ENCODE data around the gene CADM4.

DNA sequence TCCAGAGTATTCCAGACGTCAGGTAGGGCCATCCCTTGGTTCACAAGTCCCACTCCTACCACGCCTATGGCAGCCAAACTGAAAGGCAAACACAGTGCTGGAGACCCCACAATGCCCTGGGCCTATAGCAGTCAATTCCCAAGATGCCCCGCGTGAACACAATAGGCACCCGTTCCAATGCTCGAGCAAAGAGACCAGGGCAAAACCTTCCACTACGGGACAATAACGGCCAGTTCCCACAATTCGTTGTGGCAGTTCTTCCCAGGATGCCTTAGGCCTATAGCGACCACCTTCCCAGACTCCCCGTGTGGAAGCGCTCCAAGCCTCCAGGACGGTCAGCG lies 20.8 kb downstream of the CADM4 start:
- no peak for TF ChIP-seq CREB1 (IDR thresholded peaks at IDR 0.05; ENCODE audit: low read depth)
- no peak for TF ChIP-seq RAD21 (IDR thresholded peaks at IDR 0.05; ENCODE audit: low read depth)
- TF ChIP-seq EP300 (IDR thresholded peaks at IDR 0.05; ENCODE audit: borderline replicate concordance) = no peak
- TF ChIP-seq, protein P1, sequence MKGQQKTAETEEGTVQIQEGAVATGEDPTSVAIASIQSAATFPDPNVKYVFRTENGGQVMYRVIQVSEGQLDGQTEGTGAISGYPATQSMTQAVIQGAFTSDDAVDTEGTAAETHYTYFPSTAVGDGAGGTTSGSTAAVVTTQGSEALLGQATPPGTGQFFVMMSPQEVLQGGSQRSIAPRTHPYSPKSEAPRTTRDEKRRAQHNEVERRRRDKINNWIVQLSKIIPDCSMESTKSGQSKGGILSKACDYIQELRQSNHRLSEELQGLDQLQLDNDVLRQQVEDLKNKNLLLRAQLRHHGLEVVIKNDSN (IDR thresholded peaks at IDR 0.05) = no peak
- TF ChIP-seq, protein P2, sequence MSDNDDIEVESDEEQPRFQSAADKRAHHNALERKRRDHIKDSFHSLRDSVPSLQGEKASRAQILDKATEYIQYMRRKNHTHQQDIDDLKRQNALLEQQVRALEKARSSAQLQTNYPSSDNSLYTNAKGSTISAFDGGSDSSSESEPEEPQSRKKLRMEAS (IDR thresholded peaks at IDR 0.05) = no peak
- TF ChIP-seq FOXM1 (IDR thresholded peaks at IDR 0.05; ENCODE audit: borderline replicate concordance, low read depth) = no peak
- TF ChIP-seq CEBPB (IDR thresholded peaks at IDR 0.05) = no peak
- no peak for TF ChIP-seq YY1 (IDR thresholded peaks at IDR 0.05; ENCODE audit: low read depth)
- TF ChIP-seq TAF1 (IDR thresholded peaks at IDR 0.05; ENCODE audit: low read depth) = no peak
